Osteocyte (in vitro differentiated cells): Measurements from ENCODE around the gene ZNF787. TPM values are rescaled to one million over a fixed set of nuclear protein-coding genes. Genes with fewer than 3 reads are reported as not detected.

Experiments
- DNase-seq: peaks from one replicate; pipeline ENCODE4 v3.0.0; 2021; ENCODE audit warnings: mixed read lengths; ENCODE audit not compliant: unreplicated experiment; ENCODE audit errors: extremely low spot score
- H3K27ac Mint-ChIP-seq: one replicate; pipeline ENCODE4 v1.8.0; 2021; ENCODE audit warnings: mild to moderate bottlenecking, mixed read lengths; ENCODE audit not compliant: unreplicated experiment
- H3K27me3 Mint-ChIP-seq: one replicate; pipeline ENCODE4 v1.8.0; 2021; ENCODE audit warnings: mixed read lengths; ENCODE audit not compliant: unreplicated experiment
- H3K36me3 Mint-ChIP-seq: one replicate; pipeline ENCODE4 v1.8.0; 2021; ENCODE audit warnings: mixed read lengths; ENCODE audit not compliant: unreplicated experiment
- H3K4me1 Mint-ChIP-seq: one replicate; pipeline ENCODE4 v1.8.0; 2021; ENCODE audit warnings: mixed read lengths; ENCODE audit not compliant: unreplicated experiment
- H3K4me3 Mint-ChIP-seq: one replicate; pipeline ENCODE4 v1.8.0; 2021; ENCODE audit warnings: mild to moderate bottlenecking, moderate library complexity, mixed read lengths; ENCODE audit not compliant: unreplicated experiment
- H3K9me3 Mint-ChIP-seq: one replicate; pipeline ENCODE4 v1.8.0; 2021; ENCODE audit warnings: mixed read lengths; ENCODE audit not compliant: unreplicated experiment
- total RNA-seq: library from RNA; stranded (reverse); gene quantifications from 2 replicates; pipeline ENCODE4 v1.2.1, GENCODE V29; 2021
- TF ChIP-seq, protein P1 (sequence below): fragments of 200-600 bp; sonication (generic); IDR thresholded peaks from 2 replicates; pipeline ENCODE4 v1.5.0; 2021; ENCODE audit warnings: antibody characterized with exemption, mild to moderate bottlenecking, moderate library complexity

ZNF787 gene
- total RNA-seq, 1 donor from 2014 or later, result 27.8 TPM

DNA sequence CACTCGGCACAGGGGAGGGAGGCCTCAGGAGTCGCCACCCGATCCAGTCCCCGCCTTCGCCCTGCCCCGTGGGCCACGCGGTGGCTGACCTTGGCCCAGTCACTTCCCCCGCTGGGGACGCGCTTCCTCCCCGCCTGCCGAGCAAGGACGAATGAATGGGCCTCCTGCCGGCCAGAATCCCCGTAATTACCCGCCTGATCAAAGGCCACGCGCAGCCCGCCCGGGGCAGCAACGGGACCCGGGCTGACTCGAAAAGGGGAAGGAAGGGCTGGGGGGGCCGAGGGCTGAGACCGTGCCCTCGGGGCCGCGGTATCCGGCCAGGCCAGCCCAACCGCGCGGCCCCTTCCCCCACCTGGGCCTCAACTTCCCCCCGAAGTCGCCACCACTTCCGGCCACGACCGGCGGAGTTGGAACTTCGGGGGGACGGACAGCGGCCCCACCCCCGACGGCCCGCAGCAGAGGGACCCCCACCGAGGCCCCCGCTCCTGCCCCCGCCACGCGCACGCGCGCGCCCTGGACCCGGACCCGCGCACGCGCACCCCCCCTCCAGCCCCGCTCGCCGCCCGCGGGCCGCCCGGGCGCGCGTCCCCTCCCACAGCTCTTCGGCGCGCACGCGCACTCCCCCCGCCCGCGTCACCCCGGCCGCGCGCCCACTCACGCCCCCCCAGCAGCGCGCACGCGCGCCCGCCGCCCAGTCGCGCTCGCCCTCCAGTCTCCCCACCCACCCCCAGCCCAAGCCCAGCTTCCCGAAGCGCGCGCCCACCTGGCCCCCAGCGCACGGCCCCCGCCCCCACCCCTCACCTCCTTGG, 520 bp downstream of the ZNF787 start:
- H3K27me3 Mint-ChIP-seq, result no peaks in the 10 kb centered on the region
- peak overlapping the region; percentile 78 for H3K27ac Mint-ChIP-seq
- H3K9me3 Mint-ChIP-seq, result no peaks in the 10 kb centered on the region
- H3K4me1 Mint-ChIP-seq, result peaks cover 19% of the 10 kb centered on the region
- TF ChIP-seq, protein P1, sequence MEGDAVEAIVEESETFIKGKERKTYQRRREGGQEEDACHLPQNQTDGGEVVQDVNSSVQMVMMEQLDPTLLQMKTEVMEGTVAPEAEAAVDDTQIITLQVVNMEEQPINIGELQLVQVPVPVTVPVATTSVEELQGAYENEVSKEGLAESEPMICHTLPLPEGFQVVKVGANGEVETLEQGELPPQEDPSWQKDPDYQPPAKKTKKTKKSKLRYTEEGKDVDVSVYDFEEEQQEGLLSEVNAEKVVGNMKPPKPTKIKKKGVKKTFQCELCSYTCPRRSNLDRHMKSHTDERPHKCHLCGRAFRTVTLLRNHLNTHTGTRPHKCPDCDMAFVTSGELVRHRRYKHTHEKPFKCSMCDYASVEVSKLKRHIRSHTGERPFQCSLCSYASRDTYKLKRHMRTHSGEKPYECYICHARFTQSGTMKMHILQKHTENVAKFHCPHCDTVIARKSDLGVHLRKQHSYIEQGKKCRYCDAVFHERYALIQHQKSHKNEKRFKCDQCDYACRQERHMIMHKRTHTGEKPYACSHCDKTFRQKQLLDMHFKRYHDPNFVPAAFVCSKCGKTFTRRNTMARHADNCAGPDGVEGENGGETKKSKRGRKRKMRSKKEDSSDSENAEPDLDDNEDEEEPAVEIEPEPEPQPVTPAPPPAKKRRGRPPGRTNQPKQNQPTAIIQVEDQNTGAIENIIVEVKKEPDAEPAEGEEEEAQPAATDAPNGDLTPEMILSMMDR, result peak; percentile 10
- DNase-seq, result peak; percentile 92
- peak overlapping the region; percentile 81 for H3K4me3 Mint-ChIP-seq
- no peaks in the 10 kb centered on the region for H3K36me3 Mint-ChIP-seq

DNA sequence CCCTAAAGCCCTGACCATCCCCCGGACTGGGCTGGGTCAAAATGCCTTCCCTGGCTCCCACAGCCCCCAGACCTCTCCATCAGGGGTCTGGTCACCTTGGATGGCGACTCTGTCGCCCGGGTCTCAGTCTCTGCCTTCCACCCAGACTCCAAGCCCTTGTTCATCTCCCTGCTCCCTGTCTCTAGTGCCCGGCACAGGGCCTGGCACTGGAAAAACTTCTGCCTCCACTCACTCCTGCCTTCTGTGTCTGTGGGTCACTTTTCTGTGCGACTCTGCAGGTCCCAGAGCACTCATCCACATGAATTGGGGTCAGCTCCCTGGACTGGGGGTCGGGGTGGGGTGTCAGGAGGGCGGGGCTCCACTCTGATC, 1.1 kb downstream of the ZNF787 start:
- Mint-ChIP-seq H3K4me1 (peaks cover 20% of the 10 kb centered on the region), H3K27me3 (no peaks in the 10 kb centered on the region), H3K9me3 (no peaks in the 10 kb centered on the region), H3K27ac (peak overlapping the region; percentile 78), H3K36me3 (no peaks in the 10 kb centered on the region), H3K4me3 (peak overlapping the region; percentile 81)
- TF ChIP-seq, protein P1, result no peak
- DNase-seq, result no peak

- TF ChIP-seq, protein P1, result no peak
- no peaks in the 10 kb centered on the region for H3K36me3 Mint-ChIP-seq
- no peaks in the 10 kb centered on the region for H3K27me3 Mint-ChIP-seq
- DNase-seq, result no peak
- H3K4me3 Mint-ChIP-seq, result peak overlapping the region; percentile 81
- peaks cover 24% of the 10 kb centered on the region for H3K4me1 Mint-ChIP-seq
- no peaks in the 10 kb centered on the region for H3K9me3 Mint-ChIP-seq
- H3K27ac Mint-ChIP-seq, result peak overlapping the region; percentile 78
These were observed 1.5 kb downstream of the ZNF787 start for GRCh38 chr19:56119582-56119978.

DNA sequence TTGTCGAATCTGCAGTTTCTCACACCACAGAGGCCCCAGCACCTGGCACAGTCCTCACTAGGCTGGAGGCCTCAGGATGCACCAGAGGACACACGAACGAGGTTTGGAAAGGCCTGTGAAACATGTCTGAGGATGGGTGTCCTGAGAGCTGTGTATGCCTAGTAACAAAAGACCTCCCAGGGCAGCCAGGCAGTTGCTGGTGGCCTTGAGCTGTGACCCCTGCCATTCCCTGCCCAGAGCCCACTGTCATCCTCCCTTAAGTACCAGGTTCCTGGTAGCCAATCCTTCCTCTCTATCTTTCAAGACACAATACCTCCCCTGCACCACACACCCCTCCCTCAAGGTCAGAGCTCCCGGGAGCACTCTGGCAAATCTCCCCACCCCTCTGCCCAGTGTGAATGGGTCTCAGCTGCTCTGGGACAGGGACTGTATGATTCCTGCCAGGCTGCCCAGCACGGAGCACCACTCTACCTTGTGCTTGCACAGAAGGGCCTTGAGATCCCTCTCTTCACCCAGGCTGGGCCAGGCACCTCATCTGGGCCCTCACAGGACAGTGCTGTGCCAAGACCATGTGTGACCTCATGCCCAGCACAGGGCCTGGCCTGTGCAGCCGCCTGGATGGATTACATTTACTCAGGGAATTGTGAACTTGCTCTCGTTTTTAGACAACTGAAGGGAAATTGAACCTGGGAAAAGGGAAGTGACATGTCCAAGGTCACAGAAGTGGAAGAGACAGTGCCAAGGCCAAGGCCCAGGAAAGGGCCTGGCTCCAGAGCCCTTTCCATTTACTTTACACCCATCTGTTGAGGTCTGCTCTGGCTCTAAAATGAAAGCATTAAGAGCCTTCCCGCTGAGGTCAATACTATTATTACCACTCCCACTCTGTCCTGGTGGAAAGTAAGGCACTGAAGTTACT, 2.2 kb downstream of the ZNF787 start:
- Mint-ChIP-seq H3K4me3 (peak overlapping the region; percentile 81), H3K9me3 (no peaks in the 10 kb centered on the region), H3K27ac (no peak overlapping the region), H3K4me1 (peaks cover 26% of the 10 kb centered on the region), H3K36me3 (no peaks in the 10 kb centered on the region), H3K27me3 (no peaks in the 10 kb centered on the region)
- no peak for DNase-seq
- TF ChIP-seq, protein P1, result no peak

DNA sequence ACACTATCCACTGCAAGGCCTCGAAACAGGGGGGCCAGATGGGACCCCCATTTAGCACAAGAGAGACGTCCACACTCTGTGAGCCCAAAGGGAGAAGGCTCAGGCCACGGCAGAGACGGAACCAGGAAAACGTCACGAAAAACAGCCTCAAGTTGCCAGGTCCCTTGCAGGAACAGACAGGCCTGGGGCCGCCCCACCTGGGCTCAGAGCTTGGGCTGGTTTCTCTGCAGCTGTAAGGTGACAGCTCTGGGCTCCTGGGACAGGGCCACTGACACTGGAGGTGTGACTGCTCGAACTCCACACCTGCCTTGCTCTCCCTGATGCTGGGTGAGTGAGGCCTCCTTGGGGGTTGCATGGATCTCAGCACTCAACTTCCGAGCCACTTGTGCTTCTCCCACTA, 3.2 kb downstream of the ZNF787 start:
- no peak for DNase-seq
- no peaks in the 10 kb centered on the region for H3K27me3 Mint-ChIP-seq
- no peak overlapping the region for H3K27ac Mint-ChIP-seq
- TF ChIP-seq, protein P1, result no peak
- H3K4me1 Mint-ChIP-seq, result peaks cover 32% of the 10 kb centered on the region
- no peaks in the 10 kb centered on the region for H3K36me3 Mint-ChIP-seq
- H3K4me3 Mint-ChIP-seq, result no peak overlapping the region
- no peaks in the 10 kb centered on the region for H3K9me3 Mint-ChIP-seq
